ENCODE measurements around the gene ABCC8.

GRCh38 chr11:17457396-17458173 lies 19.1 kb downstream of the ABCC8 start:
- TF ChIP-seq, protein P1, sequence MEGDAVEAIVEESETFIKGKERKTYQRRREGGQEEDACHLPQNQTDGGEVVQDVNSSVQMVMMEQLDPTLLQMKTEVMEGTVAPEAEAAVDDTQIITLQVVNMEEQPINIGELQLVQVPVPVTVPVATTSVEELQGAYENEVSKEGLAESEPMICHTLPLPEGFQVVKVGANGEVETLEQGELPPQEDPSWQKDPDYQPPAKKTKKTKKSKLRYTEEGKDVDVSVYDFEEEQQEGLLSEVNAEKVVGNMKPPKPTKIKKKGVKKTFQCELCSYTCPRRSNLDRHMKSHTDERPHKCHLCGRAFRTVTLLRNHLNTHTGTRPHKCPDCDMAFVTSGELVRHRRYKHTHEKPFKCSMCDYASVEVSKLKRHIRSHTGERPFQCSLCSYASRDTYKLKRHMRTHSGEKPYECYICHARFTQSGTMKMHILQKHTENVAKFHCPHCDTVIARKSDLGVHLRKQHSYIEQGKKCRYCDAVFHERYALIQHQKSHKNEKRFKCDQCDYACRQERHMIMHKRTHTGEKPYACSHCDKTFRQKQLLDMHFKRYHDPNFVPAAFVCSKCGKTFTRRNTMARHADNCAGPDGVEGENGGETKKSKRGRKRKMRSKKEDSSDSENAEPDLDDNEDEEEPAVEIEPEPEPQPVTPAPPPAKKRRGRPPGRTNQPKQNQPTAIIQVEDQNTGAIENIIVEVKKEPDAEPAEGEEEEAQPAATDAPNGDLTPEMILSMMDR (conservative IDR thresholded peaks at IDR 0.05; ENCODE audit: low read depth in 2 of 2), result no peak
- TF ChIP-seq EZH2phosphoT487 (IDR thresholded peaks at IDR 0.05; ENCODE audit: unreplicated experiment), result no peak
- TF ChIP-seq REST (IDR thresholded peaks at IDR 0.05; ENCODE audit: unreplicated experiment), result no peak
- no peak for TF ChIP-seq EZH2 (IDR thresholded peaks at IDR 0.05; ENCODE audit: low read depth, unreplicated experiment)
- no peak for TF ChIP-seq POLR2AphosphoS5 (IDR thresholded peaks at IDR 0.05; ENCODE audit: low read depth)
- TF ChIP-seq ZNF331 (CRISPR knock-in tag; IDR thresholded peaks at IDR 0.05; ENCODE audit: low read depth), result no peak
- TF ChIP-seq JUNB (IDR thresholded peaks at IDR 0.05; ENCODE audit: unreplicated experiment), result no peak
- TF ChIP-seq, protein P2, sequence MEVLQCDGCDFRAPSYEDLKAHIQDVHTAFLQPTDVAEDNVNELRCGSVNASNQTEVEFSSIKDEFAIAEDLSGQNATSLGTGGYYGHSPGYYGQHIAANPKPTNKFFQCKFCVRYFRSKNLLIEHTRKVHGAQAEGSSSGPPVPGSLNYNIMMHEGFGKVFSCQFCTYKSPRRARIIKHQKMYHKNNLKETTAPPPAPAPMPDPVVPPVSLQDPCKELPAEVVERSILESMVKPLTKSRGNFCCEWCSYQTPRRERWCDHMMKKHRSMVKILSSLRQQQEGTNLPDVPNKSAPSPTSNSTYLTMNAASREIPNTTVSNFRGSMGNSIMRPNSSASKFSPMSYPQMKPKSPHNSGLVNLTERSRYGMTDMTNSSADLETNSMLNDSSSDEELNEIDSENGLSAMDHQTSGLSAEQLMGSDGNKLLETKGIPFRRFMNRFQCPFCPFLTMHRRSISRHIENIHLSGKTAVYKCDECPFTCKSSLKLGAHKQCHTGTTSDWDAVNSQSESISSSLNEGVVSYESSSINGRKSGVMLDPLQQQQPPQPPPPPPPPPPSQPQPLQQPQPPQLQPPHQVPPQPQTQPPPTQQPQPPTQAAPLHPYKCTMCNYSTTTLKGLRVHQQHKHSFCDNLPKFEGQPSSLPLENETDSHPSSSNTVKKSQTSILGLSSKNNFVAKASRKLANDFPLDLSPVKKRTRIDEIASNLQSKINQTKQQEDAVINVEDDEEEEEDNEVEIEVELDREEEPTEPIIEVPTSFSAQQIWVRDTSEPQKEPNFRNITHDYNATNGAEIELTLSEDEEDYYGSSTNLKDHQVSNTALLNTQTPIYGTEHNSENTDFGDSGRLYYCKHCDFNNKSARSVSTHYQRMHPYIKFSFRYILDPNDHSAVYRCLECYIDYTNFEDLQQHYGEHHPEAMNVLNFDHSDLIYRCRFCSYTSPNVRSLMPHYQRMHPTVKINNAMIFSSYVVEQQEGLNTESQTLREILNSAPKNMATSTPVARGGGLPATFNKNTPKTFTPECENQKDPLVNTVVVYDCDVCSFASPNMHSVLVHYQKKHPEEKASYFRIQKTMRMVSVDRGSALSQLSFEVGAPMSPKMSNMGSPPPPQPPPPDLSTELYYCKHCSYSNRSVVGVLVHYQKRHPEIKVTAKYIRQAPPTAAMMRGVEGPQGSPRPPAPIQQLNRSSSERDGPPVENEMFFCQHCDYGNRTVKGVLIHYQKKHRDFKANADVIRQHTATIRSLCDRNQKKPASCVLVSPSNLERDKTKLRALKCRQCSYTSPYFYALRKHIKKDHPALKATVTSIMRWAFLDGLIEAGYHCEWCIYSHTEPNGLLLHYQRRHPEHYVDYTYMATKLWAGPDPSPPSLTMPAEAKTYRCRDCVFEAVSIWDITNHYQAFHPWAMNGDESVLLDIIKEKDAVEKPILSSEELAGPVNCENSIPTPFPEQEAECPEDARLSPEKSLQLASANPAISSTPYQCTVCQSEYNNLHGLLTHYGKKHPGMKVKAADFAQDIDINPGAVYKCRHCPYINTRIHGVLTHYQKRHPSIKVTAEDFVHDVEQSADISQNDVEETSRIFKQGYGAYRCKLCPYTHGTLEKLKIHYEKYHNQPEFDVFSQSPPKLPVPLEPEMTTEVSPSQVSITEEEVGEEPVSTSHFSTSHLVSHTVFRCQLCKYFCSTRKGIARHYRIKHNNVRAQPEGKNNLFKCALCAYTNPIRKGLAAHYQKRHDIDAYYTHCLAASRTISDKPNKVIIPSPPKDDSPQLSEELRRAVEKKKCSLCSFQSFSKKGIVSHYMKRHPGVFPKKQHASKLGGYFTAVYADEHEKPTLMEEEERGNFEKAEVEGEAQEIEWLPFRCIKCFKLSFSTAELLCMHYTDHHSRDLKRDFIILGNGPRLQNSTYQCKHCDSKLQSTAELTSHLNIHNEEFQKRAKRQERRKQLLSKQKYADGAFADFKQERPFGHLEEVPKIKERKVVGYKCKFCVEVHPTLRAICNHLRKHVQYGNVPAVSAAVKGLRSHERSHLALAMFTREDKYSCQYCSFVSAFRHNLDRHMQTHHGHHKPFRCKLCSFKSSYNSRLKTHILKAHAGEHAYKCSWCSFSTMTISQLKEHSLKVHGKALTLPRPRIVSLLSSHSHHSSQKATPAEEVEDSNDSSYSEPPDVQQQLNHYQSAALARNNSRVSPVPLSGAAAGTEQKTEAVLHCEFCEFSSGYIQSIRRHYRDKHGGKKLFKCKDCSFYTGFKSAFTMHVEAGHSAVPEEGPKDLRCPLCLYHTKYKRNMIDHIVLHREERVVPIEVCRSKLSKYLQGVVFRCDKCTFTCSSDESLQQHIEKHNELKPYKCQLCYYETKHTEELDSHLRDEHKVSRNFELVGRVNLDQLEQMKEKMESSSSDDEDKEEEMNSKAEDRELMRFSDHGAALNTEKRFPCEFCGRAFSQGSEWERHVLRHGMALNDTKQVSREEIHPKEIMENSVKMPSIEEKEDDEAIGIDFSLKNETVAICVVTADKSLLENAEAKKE (CRISPR knock-in tag; IDR thresholded peaks at IDR 0.05), result no peak
- TF ChIP-seq CREB1 (CRISPR knock-in tag; IDR thresholded peaks at IDR 0.05; ENCODE audit: low read depth), result no peak
- no peak for TF ChIP-seq ZNF114 (CRISPR knock-in tag; IDR thresholded peaks at IDR 0.05)
